A673 (cell line): Measurements from ENCODE around the gene CGREF1.

ENCODE experiments used
- EZH2 ChIP-seq: fragments of 200-600 bp; sonication (generic); IDR thresholded peaks from 2 replicates; pipeline ENCODE4 v1.6.1; 2017; ENCODE audit warnings: borderline replicate concordance, low read depth, mild to moderate bottlenecking, mixed read lengths, antibody characterized with exemption, low read length; ENCODE audit not compliant: poor library complexity, severe bottlenecking
- TF ChIP-seq, protein P1 (sequence below): fragments of 300-800, 200-600 bp; sonication (generic); conservative IDR thresholded peaks from 2 replicates; pipeline ENCODE4 v1.5.1; 2017; ENCODE audit warnings: low read depth, mild to moderate bottlenecking, antibody characterized with exemption, low read length, moderate library complexity, mixed read lengths

DNA sequence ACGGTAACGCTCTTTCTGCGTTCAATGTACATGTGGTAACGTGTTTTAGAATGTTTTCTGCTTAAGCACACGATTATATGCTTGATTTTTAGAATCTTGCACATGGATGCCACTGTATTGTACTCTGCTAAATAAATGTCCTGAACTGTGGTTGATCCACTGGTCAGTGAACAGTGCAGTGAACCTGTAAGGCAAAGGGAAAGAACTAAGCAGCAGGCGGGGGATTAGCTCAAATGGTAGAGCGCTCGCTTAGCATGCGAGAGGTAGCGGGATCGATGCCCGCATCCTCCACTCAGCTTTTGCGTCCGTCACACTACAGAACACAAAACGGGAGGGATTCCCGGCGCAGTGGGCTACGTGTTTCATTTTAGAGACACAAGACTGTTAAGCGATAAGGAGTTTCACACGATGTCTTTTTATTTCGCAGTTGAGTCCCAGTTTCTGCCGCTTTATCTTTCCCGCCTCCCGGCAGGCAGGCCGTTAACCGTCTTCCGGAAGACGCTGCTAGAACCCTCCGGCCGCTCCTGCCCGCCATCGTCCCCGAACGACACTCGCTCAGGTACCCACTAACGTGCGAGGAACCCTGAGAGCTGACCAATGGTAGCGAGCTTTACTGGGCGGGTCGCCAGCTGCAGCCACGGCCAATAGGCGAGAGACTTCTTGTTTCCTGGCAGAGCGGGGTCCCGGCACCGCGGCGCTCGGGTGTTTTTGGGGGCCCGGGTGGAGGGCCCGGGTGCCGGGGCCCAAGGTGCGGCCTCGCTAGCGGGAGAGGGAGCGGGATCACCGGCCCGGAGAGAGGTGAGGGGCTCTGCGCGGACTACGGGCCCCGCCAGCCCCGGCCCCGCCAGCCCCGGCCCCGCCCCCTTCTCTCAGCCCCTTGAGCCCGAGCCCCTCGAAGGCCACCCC is 67.7 kb downstream of the CGREF1 start, which contains the start of gene AGBL5:
- TF ChIP-seq, protein P1, sequence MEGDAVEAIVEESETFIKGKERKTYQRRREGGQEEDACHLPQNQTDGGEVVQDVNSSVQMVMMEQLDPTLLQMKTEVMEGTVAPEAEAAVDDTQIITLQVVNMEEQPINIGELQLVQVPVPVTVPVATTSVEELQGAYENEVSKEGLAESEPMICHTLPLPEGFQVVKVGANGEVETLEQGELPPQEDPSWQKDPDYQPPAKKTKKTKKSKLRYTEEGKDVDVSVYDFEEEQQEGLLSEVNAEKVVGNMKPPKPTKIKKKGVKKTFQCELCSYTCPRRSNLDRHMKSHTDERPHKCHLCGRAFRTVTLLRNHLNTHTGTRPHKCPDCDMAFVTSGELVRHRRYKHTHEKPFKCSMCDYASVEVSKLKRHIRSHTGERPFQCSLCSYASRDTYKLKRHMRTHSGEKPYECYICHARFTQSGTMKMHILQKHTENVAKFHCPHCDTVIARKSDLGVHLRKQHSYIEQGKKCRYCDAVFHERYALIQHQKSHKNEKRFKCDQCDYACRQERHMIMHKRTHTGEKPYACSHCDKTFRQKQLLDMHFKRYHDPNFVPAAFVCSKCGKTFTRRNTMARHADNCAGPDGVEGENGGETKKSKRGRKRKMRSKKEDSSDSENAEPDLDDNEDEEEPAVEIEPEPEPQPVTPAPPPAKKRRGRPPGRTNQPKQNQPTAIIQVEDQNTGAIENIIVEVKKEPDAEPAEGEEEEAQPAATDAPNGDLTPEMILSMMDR = no peak
- TF ChIP-seq EZH2 = no peak
